A549 treated with ZK216348 at 1 μM for 4 hours (cell line): ENCODE results near the gene DRAXIN. TPM values are rescaled to one million over a fixed set of nuclear protein-coding genes. Genes with fewer than 3 reads are reported as not detected.

Source experiments
- total RNA-seq: library from RNA; stranded (reverse); fragments of 200-300 nt; extraction: Qiagen RNA extraction; gene quantifications from 5 replicates; pipeline ENCODE4 v1.2.3, GENCODE V29; 2022; ENCODE audit warnings: low read depth

Gene DRAXIN, protein sequence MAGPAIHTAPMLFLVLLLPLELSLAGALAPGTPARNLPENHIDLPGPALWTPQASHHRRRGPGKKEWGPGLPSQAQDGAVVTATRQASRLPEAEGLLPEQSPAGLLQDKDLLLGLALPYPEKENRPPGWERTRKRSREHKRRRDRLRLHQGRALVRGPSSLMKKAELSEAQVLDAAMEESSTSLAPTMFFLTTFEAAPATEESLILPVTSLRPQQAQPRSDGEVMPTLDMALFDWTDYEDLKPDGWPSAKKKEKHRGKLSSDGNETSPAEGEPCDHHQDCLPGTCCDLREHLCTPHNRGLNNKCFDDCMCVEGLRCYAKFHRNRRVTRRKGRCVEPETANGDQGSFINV
- total RNA-seq: 0.05 to 0.13 TPM (median 0.06 TPM) in 5 replicates

DNA sequence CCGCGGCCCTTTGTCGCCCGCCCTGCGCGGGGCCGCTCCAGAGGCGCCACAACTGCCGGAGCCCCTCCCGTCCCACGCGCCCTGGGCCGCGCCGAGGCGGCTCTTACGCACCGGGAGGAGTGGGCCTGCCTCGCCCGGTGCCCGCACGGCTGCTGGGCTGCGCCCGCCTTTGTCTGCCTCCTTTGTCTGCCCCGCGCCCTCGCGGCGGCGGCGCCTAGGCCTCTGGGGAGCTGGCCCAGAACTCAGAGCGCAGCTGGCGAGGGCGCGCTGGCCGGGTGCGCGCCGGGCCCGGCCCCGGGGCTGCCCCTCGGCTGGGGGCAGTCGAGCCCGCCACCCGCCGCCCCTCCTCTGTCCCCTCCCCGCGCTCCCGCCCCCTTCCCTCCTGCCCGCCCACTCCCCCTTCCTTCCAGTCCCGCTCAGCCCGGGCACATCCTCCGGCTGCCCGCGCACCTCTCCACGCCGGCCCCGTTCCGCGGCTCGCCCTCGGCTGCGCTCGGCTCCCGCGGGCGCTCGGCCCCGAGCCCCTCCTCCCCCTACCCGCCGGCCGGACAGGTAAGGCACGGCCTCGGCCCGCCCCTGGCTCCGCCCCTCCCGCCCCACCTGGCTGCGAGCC lies at the start of gene DRAXIN:
Gene DRAXIN (plus strand): TSS at position 409 of the 613 bp plus-strand sequence. CDS start 14,549 bp downstream, outside the sequence.

DNA sequence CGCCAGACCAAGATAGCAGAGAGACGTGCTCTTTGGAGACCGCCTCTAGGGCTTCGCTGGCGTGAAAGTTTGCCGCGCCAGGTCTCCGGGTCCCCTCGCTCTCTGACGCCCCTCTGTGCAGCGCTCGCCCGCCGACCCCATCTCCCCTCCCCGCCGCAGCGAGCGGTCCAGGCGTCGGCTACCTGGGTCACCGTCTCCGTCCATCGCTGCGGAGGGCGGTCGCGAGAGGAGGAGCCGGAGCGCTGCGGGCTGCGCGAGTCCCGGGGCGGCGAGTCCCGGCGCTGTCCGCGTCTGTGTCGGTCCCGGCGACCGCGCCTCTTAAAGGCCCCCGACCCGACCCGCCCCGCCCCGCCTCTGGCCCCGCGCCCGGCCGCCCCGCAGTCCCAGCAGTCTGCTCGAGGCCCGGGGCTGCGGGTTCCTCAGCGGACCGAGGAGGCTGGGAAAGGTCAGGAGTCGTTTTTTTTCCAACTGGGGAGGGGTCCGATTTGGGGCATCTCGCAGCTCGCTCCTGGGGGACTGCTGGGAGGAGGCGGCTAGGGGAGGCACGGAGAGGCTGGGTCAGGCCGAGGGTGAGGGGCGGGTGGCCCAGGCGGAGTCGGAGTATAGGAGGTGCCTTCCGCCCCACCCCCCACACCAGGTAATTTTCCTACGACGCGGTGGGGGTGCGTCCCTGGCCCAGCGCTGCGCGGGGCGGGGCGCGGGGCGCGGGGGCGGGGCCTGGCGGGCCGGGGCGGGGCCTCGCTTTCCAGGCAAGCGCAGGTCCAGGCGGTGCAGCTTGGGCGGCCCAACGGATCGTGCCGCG lies 37.2 kb upstream of the DRAXIN start, which contains the start of the genes FBXO2 and FBXO44:
Gene FBXO2 (minus strand): TSS at position 293 of the 802 bp plus-strand sequence. CDS start 89 bp downstream, at position 204.
Gene FBXO44 (plus strand): TSS at position 741 of the 802 bp plus-strand sequence. CDS start 959 bp downstream, outside the sequence.

DNA sequence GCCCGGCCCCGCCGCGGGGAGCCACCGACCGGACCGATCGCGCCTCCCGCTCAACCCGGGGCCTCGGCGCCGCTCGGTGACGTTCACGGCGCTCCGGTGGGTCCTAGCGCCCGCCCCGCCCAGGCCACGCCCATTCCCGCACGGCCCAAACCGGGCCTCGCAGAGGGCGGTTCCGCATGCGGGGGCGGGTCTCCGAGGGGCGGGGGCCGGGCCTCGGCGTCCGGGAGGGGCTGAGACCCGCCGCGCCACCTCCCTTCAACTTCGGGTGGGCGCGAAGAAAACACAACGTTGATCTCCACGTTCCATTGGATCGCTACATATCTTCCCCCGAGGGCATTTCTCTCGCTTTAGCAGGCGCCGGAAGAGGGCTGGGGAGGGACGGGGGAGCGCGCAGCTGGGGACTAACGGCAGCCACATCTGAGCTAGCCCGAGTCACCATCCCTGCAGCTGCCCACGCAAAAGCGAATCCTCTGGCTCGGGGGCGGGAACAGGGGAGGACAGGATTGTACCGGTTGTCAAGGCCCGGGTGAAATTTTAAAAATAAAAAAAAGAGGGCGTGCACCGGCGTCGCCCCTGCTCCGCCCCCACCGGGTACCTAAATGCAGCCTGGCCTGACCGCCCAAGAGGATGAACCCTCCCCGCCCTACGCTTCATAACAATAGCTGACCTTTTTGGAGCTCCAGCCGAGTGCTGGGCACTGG lies 10.3 kb upstream of the DRAXIN start, which contains the start of gene MAD2L2:
Gene MAD2L2 (minus strand): TSS at position 78 of the 701 bp plus-strand sequence. CDS start 547 bp downstream, outside the sequence.

DNA sequence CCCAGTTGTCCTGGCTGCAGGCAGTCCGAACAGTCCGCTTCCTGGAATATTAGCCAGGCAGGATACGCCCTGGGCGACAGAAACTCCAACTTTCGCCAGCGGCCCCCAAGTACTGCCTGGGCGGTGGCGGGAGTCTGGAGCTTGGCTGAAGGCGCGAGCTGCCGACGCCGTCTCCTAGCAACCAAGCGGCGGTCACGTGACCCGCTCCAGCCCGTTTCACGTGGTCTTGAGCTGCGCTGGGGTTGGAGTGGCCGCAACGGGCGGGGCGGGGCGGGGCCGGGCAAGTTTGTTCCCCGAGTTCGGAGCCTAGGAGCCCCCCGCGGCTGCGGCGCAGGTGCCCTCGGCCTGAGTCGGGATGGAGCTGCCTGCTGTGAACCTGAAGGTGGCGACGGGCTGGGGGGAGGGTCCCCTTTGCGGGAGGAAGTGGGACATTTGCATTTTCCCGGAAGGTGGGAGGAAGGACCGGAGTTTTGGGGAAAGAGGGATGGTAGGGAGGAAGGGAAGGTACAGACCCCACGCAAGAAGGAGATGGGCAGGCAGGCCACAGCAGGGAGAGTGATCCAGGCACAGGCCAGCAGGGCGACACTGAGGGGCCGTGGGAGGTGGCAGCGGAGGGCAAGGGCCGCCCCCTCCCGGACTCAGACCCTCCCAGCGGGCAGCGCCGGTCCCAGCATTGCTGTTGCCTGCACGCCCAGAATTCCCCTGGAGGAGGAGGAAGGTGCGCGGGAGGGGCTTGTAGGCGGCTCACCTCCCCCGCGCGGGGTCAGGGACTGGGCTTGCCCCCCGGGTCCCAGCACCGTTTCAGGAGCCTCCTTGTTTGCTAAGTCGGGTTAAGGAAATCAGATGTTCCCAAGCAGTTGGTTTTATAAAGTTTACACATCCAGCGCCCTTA lies 44.6 kb downstream of the DRAXIN start, which contains the start of gene AGTRAP:
Gene AGTRAP (plus strand): TSS at position 283 of the 892 bp plus-strand sequence. CDS start 73 bp downstream, at position 356.

DNA sequence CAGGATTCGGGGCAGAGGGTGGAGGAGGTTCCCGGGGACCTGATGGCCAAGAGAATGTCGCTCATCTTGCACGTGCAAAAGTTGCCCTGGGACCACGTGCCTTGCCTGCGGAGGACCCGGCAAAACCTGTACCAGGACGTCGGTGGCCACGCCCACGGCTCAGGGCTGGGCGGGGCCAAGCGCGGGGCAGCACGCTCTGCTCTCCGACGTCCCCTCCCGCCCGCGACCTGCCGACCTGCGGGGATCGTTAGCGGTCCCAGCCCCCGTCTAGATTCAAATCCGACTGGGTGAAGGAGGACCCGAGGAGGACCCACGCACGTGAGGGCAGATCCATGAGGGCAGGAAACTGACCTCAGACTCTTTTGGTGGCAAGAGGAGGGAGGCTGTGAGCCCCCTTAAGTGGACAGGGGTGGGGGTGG lies 70.5 kb downstream of the DRAXIN start, which contains the start of gene C1orf167:
Gene C1orf167 (plus strand): TSS at position 206 of the 419 bp plus-strand sequence. CDS start 2,208 bp downstream, outside the sequence.

Other genes with a start within 250 kb of the DRAXIN start
- gene DISP3, start 212.6 kb upstream of the DRAXIN start, total RNA-seq: 0.15 to 0.44 TPM (median 0.37 TPM) in 4 of 5 replicates, not detected in the other
- gene FBXO2, start 37.3 kb upstream of the DRAXIN start, total RNA-seq: 6.1 to 12.5 TPM (median 9.1 TPM) in 5 replicates
- gene FBXO44, start 36.8 kb upstream of the DRAXIN start, total RNA-seq: 12.5 to 19.6 TPM (median 17.2 TPM) in 5 replicates
- 4.6 to 9.7 TPM (median 8.2 TPM) in 5 replicates for gene FBXO6, start 27.5 kb upstream of the DRAXIN start, total RNA-seq
- 41.8 to 55.4 TPM (median 48.4 TPM) in 5 replicates for gene MAD2L2, start 10.6 kb upstream of the DRAXIN start, total RNA-seq
- 62.1 to 107 TPM (median 99.1 TPM) in 5 replicates for gene AGTRAP, start 44.4 kb downstream of the DRAXIN start, total RNA-seq
- gene C1orf167, start 70.5 kb downstream of the DRAXIN start, total RNA-seq: not detected in 5 replicates
- gene MTHFR, start 114.3 kb downstream of the DRAXIN start, total RNA-seq: 3.7 to 5.5 TPM (median 4.8 TPM) in 5 replicates
- gene CLCN6, start 114.5 kb downstream of the DRAXIN start, total RNA-seq: 4.5 to 7.3 TPM (median 6.2 TPM) in 5 replicates
- not detected in 5 replicates for gene NPPA, start 156.1 kb downstream of the DRAXIN start, total RNA-seq
- gene NPPB, start 167.2 kb downstream of the DRAXIN start, total RNA-seq: 0.42 TPM in 1 of 5 replicates, not detected in the others
- 24.5 to 50.7 TPM (median 48.7 TPM) in 5 replicates for gene KIAA2013, start 234.7 kb downstream of the DRAXIN start, total RNA-seq
- gene PLOD1, start 243.0 kb downstream of the DRAXIN start, total RNA-seq: 60.5 to 88.3 TPM (median 85.2 TPM) in 5 replicates